Adrenal gland (tissue), 19 donors: ENCODE data around the gene ALG3. TPM values are rescaled to one million over a fixed set of nuclear protein-coding genes. Genes with fewer than 3 reads are reported as not detected.
A peak's percentile ranks its signal among the peaks of the same experiment; 100 is the strongest.

Experiments used
- DNase-seq, 7 donors: peaks; one replicate each; pipeline ENCODE4 v3.0.0-alpha.2; 2019 to 2020
- H3K27ac ChIP-seq, 5 donors: fragments of 200-600 bp; sonication (generic) in 4 of 5; 1 replicate in 3 of 5; 2 replicates in 2 of 5; pipeline versions ENCODE4 v1.5.1 to v1.8.0; 2016 to 2020; ENCODE audit warnings: mild to moderate bottlenecking in 1 of 5
- H3K27me3 ChIP-seq: fragments of 200-600 bp; 2 replicates; pipeline ENCODE4 v1.8.0; 2021
- H3K36me3 ChIP-seq, 2 donors: fragments of 200-600 bp; replicated peaks in 1 of 2; 1 replicate in 1 of 2; 2 replicates in 1 of 2; pipeline versions ENCODE4 v1.5.1 to v1.8.0; 2018 to 2022
- H3K4me1 ChIP-seq, 2 donors: fragments of 200-600 bp; replicated peaks in 1 of 2; 1 replicate in 1 of 2; 2 replicates in 1 of 2; pipeline versions ENCODE4 v1.5.1 to v1.8.0; 2018 to 2021
- H3K4me3 ChIP-seq, 4 donors: fragments of 200-600 bp; sonication (generic) in 3 of 4; one replicate each; pipeline ENCODE4 v1.5.1; 2016 to 2018
- H3K9me3 ChIP-seq, 3 donors: fragments of 200-600 bp; sonication (generic) in 1 of 3; replicated peaks in 1 of 3; 1 replicate in 2 of 3; 2 replicates in 1 of 3; pipeline versions ENCODE4 v1.5.1 to v1.8.0; 2016 to 2021
- CTCF ChIP-seq, 6 experiments: fragments of 450-650 bp in 4 of 6; fragments of 200-600 bp in 2 of 6; sonication (generic) in 1 of 6; IDR thresholded peaks; 1 replicate in 5 of 6; 2 replicates in 1 of 6; pipeline versions ENCODE4 v1.5.1 to v1.8.0; 2016 to 2021; ENCODE audit warnings: antibody characterized with exemption in 6 of 6, mild to moderate bottlenecking in 2 of 6, moderate library complexity in 1 of 6
- POLR2A ChIP-seq, 2 donors: fragments of 450-650 bp; IDR thresholded peaks; one replicate each; pipeline ENCODE4 v1.6.1; 2017; ENCODE audit warnings: antibody characterized with exemption in 2 of 2, mild to moderate bottlenecking in 2 of 2, moderate library complexity in 1 of 2
- WGBS, 4 donors: extraction: QIAGEN DNeasy Blood & Tissue Kit in 2 of 4; methylation state at CpG; one replicate each; pipeline versions ENCODE4 v1.1.5 to v1.1.7; 2013 to 2017; 5-methylcytosine and 5-hydroxymethylcytosine counted together
- intact Hi-C, 2 donors: fragments of 100-400 bp; cut with DNase I; formaldehyde crosslinking; loops; one replicate each; pipeline versions ENCODE4 v1.14.1 to v1.15.0; 2022 to 2023
- long read RNA-seq, 10 donors: library from polyadenylated mRNA in 3 of 10; unstranded in 2 of 10; stranded (forward) in 1 of 10; transcript quantifications; one replicate each; pipeline ENCODE4 v2.0.0 and lab custom pipeline, GENCODE V29; 2021 to 2026
- polyA plus RNA-seq, 3 donors: library from polyadenylated mRNA; stranded (reverse); fragments of 200-250 nt in 2 of 3; fragments of 350-450 nt in 1 of 3; fragmentation: Illumina TruSeq in 1 of 3; extraction: RNeasy Lipid Tissue Mini Kit (QIAGEN cat#74804) in 1 of 3; gene quantifications; one replicate each; pipeline ENCODE4 v1.2.3, GENCODE V29; 2013 to 2014
- total RNA-seq, 9 donors: library from RNA; depleted of rRNA in 4 of 9; stranded (reverse); fragments of >200 nt in 4 of 9; fragments of 120-200 nt in 1 of 9; fragmentation: NEBNext Ultra II Directional in 1 of 9; extraction: Animal tissue kit (Norgen Biotek cat#: 25700) in 1 of 9; gene quantifications; one replicate each; pipeline versions ENCODE4 v1.1.0 to v1.2.4, GENCODE V29; 2013 to 2023
- donor health status: healthy with polysubstance abuse.
- donor health status: Bipolar disorder and iron deficiency.
- donor health status: DM: yes; HTN: yes; CAD: no.
- donor health status: DM: no; HTN: no; CAD: no.
- donor health status: DM: no; HTN: no; CAD: no.
- donor health status: DM: yes; HTN: yes; CAD: no.

ALG3 gene
- 100 to 1,000 TPM in 1 of 9 donors, 10 to 100 TPM in 8; 27.7 to 107 (median 59.0) TPM for total RNA-seq
- polyA plus RNA-seq, result 10 to 100 TPM; 32.8 to 71.4 (median 42.3) TPM
- long read RNA-seq, donor 1, transcript ALG3-201 (9 exons, 1,528 nt), result major isoform, 11 of 36 reads
- long read RNA-seq, donor 1, partial matches to known transcripts, result 18 of 36 reads
- long read RNA-seq, donor 1, other reads (novel, unspliced or antisense), result 5 of 36 reads
- long read RNA-seq, donor 2, transcript ALG3-201 (9 exons, 1,528 nt), result major isoform, 15 of 42 reads
- long read RNA-seq, donor 2, partial matches to known transcripts, result 16 of 42 reads
- long read RNA-seq, donor 2, other reads (novel, unspliced or antisense), result 8 of 42 reads
- long read RNA-seq, donor 3, transcript ALG3-201 (9 exons, 1,528 nt), result major isoform, 18 of 40 reads
- long read RNA-seq, donor 3, partial matches to known transcripts, result 11 of 40 reads
- long read RNA-seq, donor 3, other reads (novel, unspliced or antisense), result 5 of 40 reads
- long read RNA-seq, donor 4, transcript ALG3-201 (9 exons, 1,528 nt), result major isoform, 34 of 57 reads
- long read RNA-seq, donor 4, partial matches to known transcripts, result 3 of 57 reads
- long read RNA-seq, donor 4, other reads (novel, unspliced or antisense), result 19 of 57 reads
- long read RNA-seq, donor 5, transcript ALG3-201 (9 exons, 1,528 nt), result major isoform, 61 of 127 reads
- long read RNA-seq, donor 5, transcript ALG3-205 (9 exons, 1,533 nt), result minor isoform, 5 of 127 reads
- long read RNA-seq, donor 5, partial matches to known transcripts, result 1 of 127 reads
- long read RNA-seq, donor 5, other reads (novel, unspliced or antisense), result 60 of 127 reads
- long read RNA-seq, donor 6, transcript ALG3-201 (9 exons, 1,528 nt), result major isoform, 13 of 23 reads
- long read RNA-seq, donor 6, partial matches to known transcripts, result 3 of 23 reads
- long read RNA-seq, donor 6, other reads (novel, unspliced or antisense), result 7 of 23 reads
- long read RNA-seq, donor 7, transcript ALG3-201 (9 exons, 1,528 nt), result major isoform, 11 of 21 reads
- long read RNA-seq, donor 7, partial matches to known transcripts, result 6 of 21 reads
- long read RNA-seq, donor 7, other reads (novel, unspliced or antisense), result 0 of 21 reads
- long read RNA-seq, donor 8, transcript ALG3-201 (9 exons, 1,528 nt), result major isoform, 11 of 25 reads
- long read RNA-seq, donor 8, partial matches to known transcripts, result 13 of 25 reads
- long read RNA-seq, donor 8, other reads (novel, unspliced or antisense), result 0 of 25 reads
- long read RNA-seq, donor 9, transcript ALG3-201 (9 exons, 1,528 nt), result major isoform, 11 of 27 reads
- long read RNA-seq, donor 9, partial matches to known transcripts, result 8 of 27 reads
- long read RNA-seq, donor 9, other reads (novel, unspliced or antisense), result 6 of 27 reads
- long read RNA-seq, donor 10, transcript ALG3-201 (9 exons, 1,528 nt), result major isoform, 8 of 10 reads
- long read RNA-seq, donor 10, partial matches to known transcripts, result 0 of 10 reads
- long read RNA-seq, donor 10, other reads (novel, unspliced or antisense), result 0 of 10 reads

DNA sequence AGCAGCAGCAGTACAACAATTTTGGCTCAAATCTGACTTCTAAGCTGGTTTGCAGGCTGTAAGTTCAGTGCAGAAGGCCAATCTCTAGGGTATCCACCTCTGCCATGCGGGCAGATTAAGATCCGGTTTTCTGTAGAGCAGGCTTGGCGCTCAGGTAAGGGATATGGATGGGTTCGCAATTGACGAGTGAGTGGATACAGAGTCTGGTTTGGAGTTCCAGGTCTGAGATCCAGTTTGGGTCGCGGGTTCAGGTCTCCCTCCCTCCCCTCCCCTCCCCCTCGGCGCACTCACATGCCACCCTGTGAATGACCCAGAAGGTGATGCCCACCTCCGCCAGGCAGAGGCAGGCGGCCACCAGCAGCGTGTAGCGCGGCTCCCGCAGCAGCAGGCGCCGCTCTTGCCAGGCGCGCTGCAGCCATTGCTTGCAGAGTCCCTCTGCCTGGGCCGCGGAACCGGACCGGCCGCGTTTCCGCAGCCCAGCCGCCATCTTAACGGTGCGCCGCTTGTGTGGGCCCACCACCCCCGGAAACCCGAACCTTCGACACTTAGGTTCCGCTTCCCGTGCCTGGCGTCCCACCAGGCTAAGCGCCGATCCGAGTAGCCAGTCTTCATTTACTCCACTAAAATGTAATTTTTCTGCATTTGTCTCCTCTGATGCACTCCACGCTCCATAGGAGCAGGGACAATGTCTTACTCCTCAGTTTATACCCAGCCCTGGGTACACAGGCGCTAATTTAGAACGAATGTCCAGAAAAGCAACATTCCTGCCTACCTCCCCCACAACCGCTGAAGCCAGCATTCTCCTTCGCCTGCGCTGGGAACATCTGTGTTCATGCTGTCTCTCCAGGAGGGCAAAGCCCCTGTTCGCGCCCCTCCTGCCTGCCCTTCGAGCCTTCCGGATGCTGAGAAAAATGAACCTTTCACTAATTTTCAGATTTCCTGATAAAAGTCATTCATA is at the start of gene ALG3:
Gene ALG3, minus strand, starts transcription at position 509 of the 958 bp plus-strand sequence. Its CDS starts 22 bp downstream, at position 487.
- Histone ChIP-seq H3K27me3 (no peaks in the 10 kb centered on the region), H3K4me1 (peaks cover 4 to 15% of the 10 kb centered on the region in 2 donors), H3K4me3 (peak within 1 kb of the TSS; percentile 55 to 84 (median 79)), H3K9me3 (no peaks in the 10 kb centered on the region), H3K27ac (peak within 1 kb of the TSS; percentile 61 to 86 (median 72)), H3K36me3 (peaks cover 0 to 19% of the 10 kb centered on the region in 2 donors)
- intact Hi-C loops, result loop anchor here (10.0 kb wide), 1 partner anchor 354 kb away; no protein-coding TSS in a partner anchor
- peak; percentile 80 to 91 (median 87) for DNase-seq
- WGBS, 4 donors, result 0 to 1% (median 0%) methylated on average over 29 to 49 of the region's 49 CpGs
- TF ChIP-seq POLR2A (IDR thresholded peaks at IDR 0.05), result peak; percentile 53 to 70
- TF ChIP-seq CTCF (IDR thresholded peaks at IDR 0.05), result peak in 1 of 6 experiments; percentile 3

GRCh38 chr3:184296616-184297015 is 47.9 kb upstream of the ALG3 start:
- WGBS, 4 donors, result 75 to 83% (median 78%) methylated on average over 7 of the region's 7 CpGs
- TF ChIP-seq POLR2A (IDR thresholded peaks at IDR 0.05) (no peak), CTCF (IDR thresholded peaks at IDR 0.05) (no peak)
- intact Hi-C loops, result no loop called here
- no peak for DNase-seq
- H3K27me3 ChIP-seq, result no peaks in the 10 kb centered on the region
- peaks cover 0 to 15% of the 10 kb centered on the region in 2 donors for H3K36me3 ChIP-seq
- no peak overlapping the region for H3K27ac ChIP-seq
- H3K4me1 ChIP-seq, result peaks cover 4 to 12% of the 10 kb centered on the region in 2 donors
- H3K9me3 ChIP-seq, result no peaks in the 10 kb centered on the region
- H3K4me3 ChIP-seq, result no peak overlapping the region

GRCh38 chr3:184295771-184296170 is 47.0 kb upstream of the ALG3 start:
- no peak for DNase-seq
- Histone ChIP-seq H3K27me3 (no peaks in the 10 kb centered on the region), H3K9me3 (no peaks in the 10 kb centered on the region), H3K27ac (no peak overlapping the region), H3K36me3 (peaks cover 0 to 7% of the 10 kb centered on the region in 2 donors), H3K4me3 (no peak overlapping the region), H3K4me1 (peaks cover 4 to 12% of the 10 kb centered on the region in 2 donors)
- intact Hi-C loops, result no loop called here
- no peak for TF ChIP-seq POLR2A (IDR thresholded peaks at IDR 0.05)
- no peak for TF ChIP-seq CTCF (IDR thresholded peaks at IDR 0.05)
- WGBS, 4 donors, result 54 to 66% (median 62%) methylated on average over 3 of the region's 3 CpGs
